Measurements from ENCODE around the gene AGK. TPM values are rescaled to one million over a fixed set of nuclear protein-coding genes. Genes with fewer than 3 reads are reported as not detected.
A peak's percentile ranks its signal among the peaks of the same experiment; 100 is the strongest.
"Not testable (repeated sequence)": the region's sequence is repeated elsewhere in the genome, so short reads cannot be mapped to it uniquely, and the experiment has no call there.

The AGK gene
- total RNA-seq, 1 experiment from 2014 or later, result 53.5 TPM

GRCh38 chr7:141636053-141636452 is 84.8 kb downstream of the AGK start:
- in situ Hi-C loops (cut with HindIII; ENCODE audit: low sequenced_read_pairs), result no loop called here
- no peak for DNase-seq (ENCODE audit: low spot score)

- in situ Hi-C loops (cut with HindIII; ENCODE audit: low sequenced_read_pairs), result no loop called here
- DNase-seq (ENCODE audit: low spot score), result no peak
Observed at GRCh38 chr7:141640239-141640840, 89.1 kb downstream of the AGK start.

GRCh38 chr7:141641876-141642275 is 90.7 kb downstream of the AGK start:
- no peak for DNase-seq (ENCODE audit: low spot score)
- in situ Hi-C loops (cut with HindIII; ENCODE audit: low sequenced_read_pairs), result no loop called here

- no peak for DNase-seq (ENCODE audit: low spot score)
- in situ Hi-C loops (cut with HindIII; ENCODE audit: low sequenced_read_pairs), result no loop called here
Observed at GRCh38 chr7:141645188-141645587, 94.0 kb downstream of the AGK start.

GRCh38 chr7:141646826-141647480 is 95.7 kb downstream of the AGK start:
- in situ Hi-C loops (cut with HindIII; ENCODE audit: low sequenced_read_pairs), result no loop called here
- no peak for DNase-seq (ENCODE audit: low spot score)

GRCh38 chr7:141647701-141648100 is 96.5 kb downstream of the AGK start:
- in situ Hi-C loops (cut with HindIII; ENCODE audit: low sequenced_read_pairs); DNase-seq (ENCODE audit: low spot score): not testable (repeated sequence)

- in situ Hi-C loops (cut with HindIII; ENCODE audit: low sequenced_read_pairs), result no loop called here
- DNase-seq (ENCODE audit: low spot score), result no peak
Observed at GRCh38 chr7:141648276-141649114, 97.3 kb downstream of the AGK start.

- in situ Hi-C loops (cut with HindIII; ENCODE audit: low sequenced_read_pairs), result no loop called here
- no peak for DNase-seq (ENCODE audit: low spot score)
Observed at GRCh38 chr7:141649137-141649864, 98.1 kb downstream of the AGK start.

- in situ Hi-C loops (cut with HindIII; ENCODE audit: low sequenced_read_pairs), result no loop called here
- DNase-seq (ENCODE audit: low spot score), result peak; percentile 89
Observed at GRCh38 chr7:141649865-141650634, 98.8 kb downstream of the AGK start.

- no peak for DNase-seq (ENCODE audit: low spot score)
- in situ Hi-C loops (cut with HindIII; ENCODE audit: low sequenced_read_pairs), result no loop called here
Observed at GRCh38 chr7:141651417-141651816, 100.2 kb downstream of the AGK start.

- no peak for DNase-seq (ENCODE audit: low spot score)
- in situ Hi-C loops (cut with HindIII; ENCODE audit: low sequenced_read_pairs), result no loop called here
Observed at GRCh38 chr7:141652691-141653090, 101.5 kb downstream of the AGK start.

GRCh38 chr7:141654551-141654950 is 103.3 kb downstream of the AGK start:
- DNase-seq (ENCODE audit: low spot score), result peak; percentile 76
- in situ Hi-C loops (cut with HindIII; ENCODE audit: low sequenced_read_pairs), result no loop called here

GRCh38 chr7:141659501-141659900 is 108.3 kb downstream of the AGK start:
- DNase-seq (ENCODE audit: low spot score), result peak; percentile 89
- in situ Hi-C loops (cut with HindIII; ENCODE audit: low sequenced_read_pairs), result no loop called here

- DNase-seq (ENCODE audit: low spot score), result no peak
- in situ Hi-C loops (cut with HindIII; ENCODE audit: low sequenced_read_pairs), result no loop called here
Observed at GRCh38 chr7:141660259-141660658, 109.0 kb downstream of the AGK start.

GRCh38 chr7:141663081-141663849 is 112.1 kb downstream of the AGK start:
- DNase-seq (ENCODE audit: low spot score), result no peak
- in situ Hi-C loops (cut with HindIII; ENCODE audit: low sequenced_read_pairs), result no loop called here

- in situ Hi-C loops (cut with HindIII; ENCODE audit: low sequenced_read_pairs), result no loop called here
- no peak for DNase-seq (ENCODE audit: low spot score)
Observed at GRCh38 chr7:141664450-141664849, 113.2 kb downstream of the AGK start.

- in situ Hi-C loops (cut with HindIII; ENCODE audit: low sequenced_read_pairs), result no loop called here
Observed at GRCh38 chr7:141665208-141666035, 114.2 kb downstream of the AGK start.

More at GRCh38 chr7:141665208-141666035, 114.2 kb downstream of the AGK start:
- DNase-seq (ENCODE audit: low spot score), result no peak

All from G401 (cell line).